Measurements from ENCODE around the gene ZNF169. TPM values are rescaled to one million over a fixed set of nuclear protein-coding genes. Genes with fewer than 3 reads are reported as not detected.
"Not testable (repeated sequence)": the region's sequence is repeated elsewhere in the genome, so short reads cannot be mapped to it uniquely, and the experiment has no call there.

ZNF169 gene
- total RNA-seq, 1 donor from 2014 or later: 4.7 TPM

- Histone ChIP-seq H3K27me3 (ENCODE audit: control insufficient read depth, insufficient read depth, low read length) (no peaks in the 10 kb centered on the region), H3K4me3 (ENCODE audit: low read depth, low read length) (no peak overlapping the region), H3K36me3 (ENCODE audit: control insufficient read depth, insufficient read depth, low read length) (no peaks in the 10 kb centered on the region)
- TF ChIP-seq CTCF (IDR thresholded peaks at IDR 0.05; ENCODE audit: insufficient read depth, low read length, severe bottlenecking): no peak
- FAIRE-seq: no peak
- peak; percentile 75 for DNase-seq (ENCODE audit: low read depth)
These were observed 36.2 kb upstream of the ZNF169 start for GRCh38 chr9:94222870-94223269.

GRCh38 chr9:94225413-94225812, 33.7 kb upstream of the ZNF169 start:
- not testable (repeated sequence) for H3K27me3 ChIP-seq (ENCODE audit: control insufficient read depth, insufficient read depth, low read length); H3K4me3 ChIP-seq (ENCODE audit: low read depth, low read length); DNase-seq (ENCODE audit: low read depth); H3K36me3 ChIP-seq (ENCODE audit: control insufficient read depth, insufficient read depth, low read length); FAIRE-seq

DNA sequence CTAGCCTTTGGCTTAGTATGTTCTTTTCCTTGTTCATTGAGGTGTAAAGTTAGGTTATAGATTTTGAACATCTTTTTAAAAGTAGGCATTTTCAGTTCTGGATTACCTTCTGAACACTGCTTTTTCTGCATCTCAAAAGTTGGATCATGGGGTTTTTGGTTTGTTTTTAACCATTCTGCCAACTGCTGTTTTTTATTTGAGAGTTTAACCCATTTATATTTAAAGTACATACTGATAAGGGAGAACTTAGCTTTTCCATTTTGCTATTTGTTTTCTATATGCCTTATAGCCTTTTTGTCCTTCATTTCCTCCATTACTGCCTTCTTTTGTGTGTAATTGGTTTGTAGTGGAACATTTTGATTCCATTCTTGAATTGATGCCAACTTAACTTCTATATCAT, 30.5 kb upstream of the ZNF169 start:
- DNase-seq (ENCODE audit: low read depth) (no peak), FAIRE-seq (no peak)
- H3K4me3 ChIP-seq (ENCODE audit: low read depth, low read length): no peak overlapping the region
- H3K36me3 ChIP-seq (ENCODE audit: control insufficient read depth, insufficient read depth, low read length): no peaks in the 10 kb centered on the region
- H3K27me3 ChIP-seq (ENCODE audit: control insufficient read depth, insufficient read depth, low read length): no peaks in the 10 kb centered on the region
- TF ChIP-seq CTCF (IDR thresholded peaks at IDR 0.05; ENCODE audit: insufficient read depth, low read length, severe bottlenecking): no peak

DNA sequence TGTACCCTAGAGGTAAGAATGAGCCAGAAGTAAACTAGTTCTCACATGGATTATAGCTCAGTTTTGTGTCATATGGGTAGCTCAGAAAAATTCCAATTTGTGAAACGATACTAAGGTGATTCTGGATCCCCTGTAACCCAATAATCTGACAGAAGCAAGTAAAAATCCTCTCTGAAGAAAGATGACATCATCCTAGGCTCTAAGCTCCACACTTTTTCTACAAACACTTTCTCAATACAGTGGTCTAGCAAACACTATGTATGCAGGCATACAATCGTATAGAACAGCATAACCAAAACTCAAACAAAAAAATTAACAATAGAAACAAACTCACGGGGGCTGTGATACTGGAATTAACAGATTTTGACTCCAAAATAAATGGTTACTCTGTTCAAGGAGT, 26.7 kb upstream of the ZNF169 start:
- FAIRE-seq: no peak
- no peak overlapping the region for H3K4me3 ChIP-seq (ENCODE audit: low read depth, low read length)
- no peaks in the 10 kb centered on the region for H3K27me3 ChIP-seq (ENCODE audit: control insufficient read depth, insufficient read depth, low read length)
- DNase-seq (ENCODE audit: low read depth): no peak
- TF ChIP-seq CTCF (IDR thresholded peaks at IDR 0.05; ENCODE audit: insufficient read depth, low read length, severe bottlenecking): no peak
- H3K36me3 ChIP-seq (ENCODE audit: control insufficient read depth, insufficient read depth, low read length): no peaks in the 10 kb centered on the region

DNA sequence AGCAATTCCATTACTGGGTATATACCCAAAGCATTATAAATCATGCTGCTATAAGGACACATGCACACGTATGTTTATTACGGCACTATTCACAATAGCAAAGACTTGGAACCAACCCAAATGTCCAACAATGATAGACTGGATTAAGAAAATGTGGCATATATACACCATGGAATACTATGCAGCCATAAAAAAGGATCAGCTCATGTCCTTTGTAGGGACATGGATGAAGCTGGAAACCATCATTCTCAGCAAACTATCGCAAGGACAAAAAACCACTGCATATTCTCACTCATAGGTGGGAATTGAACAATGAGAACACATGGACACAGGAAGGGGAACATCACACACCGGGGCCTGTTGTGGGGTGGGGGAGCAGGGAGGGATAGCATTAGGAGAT, 18.0 kb upstream of the ZNF169 start:
- not testable (repeated sequence) for FAIRE-seq; H3K4me3 ChIP-seq (ENCODE audit: low read depth, low read length); DNase-seq (ENCODE audit: low read depth); H3K36me3 ChIP-seq (ENCODE audit: control insufficient read depth, insufficient read depth, low read length); H3K27me3 ChIP-seq (ENCODE audit: control insufficient read depth, insufficient read depth, low read length)

DNA sequence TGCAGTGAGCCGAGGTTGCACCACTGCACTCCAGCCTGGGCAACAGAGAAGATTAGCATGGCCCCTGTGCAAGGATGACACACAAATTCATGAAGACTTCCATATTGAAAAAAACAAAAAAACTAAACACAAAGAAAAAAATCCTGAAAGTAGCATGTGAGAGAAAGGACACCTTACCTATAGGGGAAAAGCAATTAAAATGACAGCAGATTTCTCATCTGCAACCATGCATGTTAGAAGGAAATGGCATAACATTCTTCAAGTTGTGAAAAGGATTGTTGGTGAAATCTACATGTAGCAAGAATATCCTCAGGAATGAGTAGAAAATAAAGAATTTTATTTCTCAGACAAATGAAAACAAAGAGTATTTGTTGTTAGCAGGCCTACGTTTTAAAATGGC, 13.4 kb upstream of the ZNF169 start:
- Histone ChIP-seq H3K27me3 (ENCODE audit: control insufficient read depth, insufficient read depth, low read length) (no peaks in the 10 kb centered on the region), H3K36me3 (ENCODE audit: control insufficient read depth, insufficient read depth, low read length) (no peaks in the 10 kb centered on the region), H3K4me3 (ENCODE audit: low read depth, low read length) (no peak overlapping the region)
- FAIRE-seq: no peak
- no peak for DNase-seq (ENCODE audit: low read depth)
- no peak for TF ChIP-seq CTCF (IDR thresholded peaks at IDR 0.05; ENCODE audit: insufficient read depth, low read length, severe bottlenecking)

- FAIRE-seq (no peak), DNase-seq (ENCODE audit: low read depth) (peak; percentile 22)
These were observed 8.6 kb upstream of the ZNF169 start for GRCh38 chr9:94250456-94250855.

More at GRCh38 chr9:94250456-94250855, 8.6 kb upstream of the ZNF169 start:
- TF ChIP-seq CTCF (IDR thresholded peaks at IDR 0.05; ENCODE audit: insufficient read depth, low read length, severe bottlenecking): no peak
- no peak overlapping the region for H3K4me3 ChIP-seq (ENCODE audit: low read depth, low read length)
- H3K36me3 ChIP-seq (ENCODE audit: control insufficient read depth, insufficient read depth, low read length): no peaks in the 10 kb centered on the region
- H3K27me3 ChIP-seq (ENCODE audit: control insufficient read depth, insufficient read depth, low read length): no peaks in the 10 kb centered on the region
